Measurements from ENCODE around the gene MAP1A.
"Not testable (repeated sequence)": the region's sequence is repeated elsewhere in the genome, so short reads cannot be mapped to it uniquely, and the experiment has no call there.

The MAP1A gene

DNA sequence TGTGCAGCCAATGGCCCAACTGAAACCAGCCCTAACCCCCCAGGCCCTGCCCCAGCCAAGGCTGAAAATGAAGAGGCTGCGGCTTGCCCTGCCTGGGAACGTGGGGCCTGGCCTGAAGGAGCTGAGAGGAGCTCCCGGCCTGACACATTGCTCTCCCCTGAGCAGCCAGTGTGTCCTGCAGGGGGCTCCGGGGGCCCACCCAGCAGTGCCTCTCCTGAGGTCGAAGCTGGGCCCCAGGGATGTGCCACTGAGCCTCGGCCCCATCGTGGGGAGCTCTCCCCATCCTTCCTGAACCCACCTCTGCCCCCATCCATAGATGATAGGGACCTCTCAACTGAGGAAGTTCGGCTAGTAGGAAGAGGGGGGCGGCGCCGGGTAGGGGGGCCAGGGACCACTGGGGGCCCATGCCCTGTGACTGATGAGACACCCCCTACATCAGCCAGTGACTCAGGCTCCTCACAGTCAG is 11.2 kb downstream of the MAP1A start:
- in situ Hi-C loops (cut with HindIII; ENCODE audit: low sequenced_read_pairs), result no loop called here

DNA sequence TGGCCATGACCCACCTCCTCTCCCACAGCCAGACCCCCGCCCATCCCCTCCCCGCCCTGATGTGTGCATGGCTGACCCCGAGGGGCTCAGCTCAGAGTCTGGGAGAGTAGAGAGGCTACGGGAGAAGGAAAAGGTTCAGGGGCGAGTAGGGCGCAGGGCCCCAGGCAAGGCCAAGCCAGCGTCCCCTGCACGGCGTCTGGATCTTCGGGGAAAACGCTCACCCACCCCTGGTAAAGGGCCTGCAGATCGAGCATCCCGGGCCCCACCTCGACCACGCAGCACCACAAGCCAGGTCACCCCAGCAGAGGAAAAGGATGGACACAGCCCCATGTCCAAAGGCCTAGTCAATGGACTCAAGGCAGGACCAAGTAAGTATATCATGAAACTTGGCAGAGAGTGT is 11.7 kb downstream of the MAP1A start:
- in situ Hi-C loops (cut with HindIII; ENCODE audit: low sequenced_read_pairs), result no loop called here

DNA sequence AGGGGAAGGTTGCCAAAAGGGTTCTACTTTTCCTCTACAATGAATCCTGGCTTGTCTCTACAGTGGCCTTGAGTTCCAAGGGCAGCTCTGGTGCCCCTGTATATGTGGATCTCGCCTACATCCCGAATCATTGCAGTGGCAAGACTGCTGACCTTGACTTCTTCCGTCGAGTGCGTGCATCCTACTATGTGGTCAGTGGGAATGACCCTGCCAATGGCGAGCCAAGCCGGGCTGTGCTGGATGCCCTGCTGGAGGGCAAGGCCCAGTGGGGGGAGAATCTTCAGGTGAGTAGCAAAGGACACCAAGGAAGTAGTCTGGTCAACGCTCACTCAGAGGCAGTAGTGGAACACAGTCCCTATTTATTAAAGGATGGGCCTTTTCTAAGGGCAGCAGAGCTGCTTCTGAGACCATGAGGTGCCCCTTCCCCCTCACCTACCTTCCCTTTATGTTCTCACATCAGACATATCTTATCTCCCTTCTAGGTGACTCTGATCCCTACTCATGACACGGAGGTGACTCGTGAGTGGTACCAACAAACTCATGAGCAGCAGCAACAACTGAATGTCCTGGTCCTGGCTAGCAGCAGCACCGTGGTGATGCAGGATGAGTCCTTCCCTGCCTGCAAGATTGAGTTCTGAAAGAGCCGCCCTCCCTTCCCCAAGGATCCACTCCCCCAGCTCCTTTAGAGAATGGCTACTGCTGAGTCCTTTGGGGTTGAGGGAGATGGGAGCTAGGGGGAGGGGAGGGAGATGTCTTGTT is 12.4 kb downstream of the MAP1A start:
- in situ Hi-C loops (cut with HindIII; ENCODE audit: low sequenced_read_pairs), result no loop called here

DNA sequence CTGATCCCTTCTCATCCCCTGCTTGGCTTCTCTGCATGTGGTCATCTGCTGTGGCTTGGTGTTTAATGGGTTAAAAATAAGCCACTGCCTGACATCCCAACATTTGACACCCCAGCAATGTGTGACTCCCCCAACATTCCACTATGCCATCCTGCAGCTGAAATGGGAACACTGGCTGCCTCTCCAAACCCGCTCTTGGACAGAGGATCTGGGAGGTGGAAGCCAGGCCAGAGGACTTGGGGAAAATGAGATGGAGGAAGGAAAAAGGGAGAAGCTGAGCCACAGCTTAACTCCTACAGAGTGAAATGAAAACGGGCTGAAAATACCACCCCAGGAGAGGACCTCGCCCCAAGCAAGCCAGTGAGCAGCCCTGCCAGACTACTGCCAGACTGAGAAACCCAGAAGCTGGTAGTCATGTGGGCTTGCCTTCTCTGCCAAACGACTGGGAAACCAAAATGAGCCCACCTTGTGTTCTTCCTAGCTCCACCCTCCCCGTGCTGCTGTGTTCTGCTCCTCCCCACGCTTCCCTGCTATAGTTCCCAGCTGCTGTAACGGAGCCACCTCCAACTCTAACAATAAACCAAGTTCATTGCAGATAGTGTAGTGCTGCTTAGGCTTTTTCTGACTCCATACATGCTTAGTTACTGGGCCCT is 13.7 kb downstream of the MAP1A start:
- in situ Hi-C loops (cut with HindIII; ENCODE audit: low sequenced_read_pairs), result no loop called here

DNA sequence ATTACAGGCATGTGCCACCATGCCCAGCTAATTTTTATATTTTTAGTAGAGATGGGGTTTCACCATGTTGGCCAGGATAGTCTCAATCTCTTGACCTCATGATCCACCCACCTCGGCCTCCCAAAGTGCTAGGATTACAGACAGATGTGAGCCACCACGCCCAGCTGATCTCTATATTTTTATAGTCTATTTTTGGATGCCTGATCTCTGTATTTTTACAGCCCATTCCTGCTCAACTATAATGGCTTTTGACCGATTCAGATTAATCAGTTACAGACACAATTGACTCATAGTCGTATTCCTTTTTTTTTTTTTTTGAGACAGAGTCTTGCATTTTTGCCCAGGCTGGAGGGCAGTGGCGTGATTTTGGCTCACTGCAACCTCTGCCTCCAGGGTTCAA is 15.4 kb downstream of the MAP1A start:
- in situ Hi-C loops (cut with HindIII; ENCODE audit: low sequenced_read_pairs), result not testable (repeated sequence)

DNA sequence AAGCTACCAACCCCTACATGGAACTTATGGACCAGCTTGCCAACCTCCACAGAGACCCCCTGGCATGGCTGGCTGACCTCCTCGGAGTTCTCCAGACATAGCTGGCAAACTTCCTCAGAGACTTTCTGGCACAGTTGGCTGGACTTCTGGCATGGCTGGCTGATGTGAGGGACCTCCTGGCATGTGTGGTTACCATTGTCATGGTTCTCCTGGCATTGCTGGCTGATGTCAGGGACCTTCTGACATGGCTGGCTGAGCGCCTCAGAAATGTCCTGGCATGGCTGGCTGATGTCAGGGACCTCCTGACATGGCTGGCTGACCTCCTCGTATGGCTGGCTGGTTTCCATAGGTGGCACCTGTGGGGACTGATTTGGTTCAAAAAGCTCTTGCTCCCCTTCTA is 17.5 kb downstream of the MAP1A start:
- in situ Hi-C loops (cut with HindIII; ENCODE audit: low sequenced_read_pairs), result no loop called here

DNA sequence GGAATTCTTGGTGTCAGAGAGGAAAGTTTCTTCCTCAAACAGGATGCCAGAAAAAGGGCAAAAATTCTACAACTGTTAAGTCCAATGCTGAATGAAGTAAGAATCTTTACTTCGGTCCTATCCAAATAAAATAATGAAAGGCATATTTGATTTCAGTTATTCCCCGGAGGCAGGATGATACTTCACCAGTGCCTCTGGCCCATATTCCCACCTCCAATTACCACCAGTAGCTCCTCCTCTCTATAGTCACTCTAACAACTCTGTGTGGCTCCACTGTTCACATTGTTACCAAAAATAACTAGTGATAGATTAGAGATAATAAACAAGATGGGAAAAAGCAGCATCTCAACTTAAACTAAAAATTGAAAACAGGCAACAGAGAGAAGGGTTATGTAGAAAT is 20.7 kb downstream of the MAP1A start:
- in situ Hi-C loops (cut with HindIII; ENCODE audit: low sequenced_read_pairs), result no loop called here

DNA sequence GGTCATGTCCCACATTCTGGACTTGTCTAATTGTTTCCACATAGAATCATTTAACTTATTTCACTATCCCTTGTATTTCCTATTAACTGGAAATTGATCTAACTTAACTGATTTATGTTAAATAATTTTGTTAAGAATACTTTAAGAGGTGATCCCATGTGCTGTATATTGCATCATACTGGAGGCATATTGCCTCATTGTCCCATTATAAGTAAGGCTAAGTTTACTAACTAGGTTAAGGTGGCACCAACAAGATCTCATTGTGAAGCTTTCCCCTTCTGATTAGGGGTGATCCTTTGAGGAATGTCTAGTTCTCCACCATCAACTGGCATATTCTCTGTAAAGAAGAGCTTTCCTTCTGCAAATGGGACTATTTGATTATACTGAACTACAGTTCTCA is 24.4 kb downstream of the MAP1A start:
- in situ Hi-C loops (cut with HindIII; ENCODE audit: low sequenced_read_pairs), result no loop called here

DNA sequence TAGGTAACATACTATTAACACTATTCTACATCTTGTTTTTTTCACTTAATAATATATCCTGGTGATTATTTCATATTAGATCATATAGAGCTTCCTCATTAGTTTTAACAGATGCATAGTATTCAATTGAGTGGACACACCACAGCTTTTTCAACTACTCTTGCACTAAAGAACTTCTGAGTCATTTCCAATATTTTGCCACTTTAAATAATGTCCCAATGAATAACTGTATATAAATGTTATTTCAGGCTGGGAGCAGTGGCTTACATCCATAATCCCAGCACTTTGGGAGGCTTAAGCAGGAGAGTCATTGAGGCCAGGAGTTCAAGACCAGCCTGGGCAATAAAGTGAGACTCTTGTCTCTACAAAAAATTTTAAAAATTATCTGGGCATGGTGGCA is 26.9 kb downstream of the MAP1A start:
- in situ Hi-C loops (cut with HindIII; ENCODE audit: low sequenced_read_pairs), result no loop called here

DNA sequence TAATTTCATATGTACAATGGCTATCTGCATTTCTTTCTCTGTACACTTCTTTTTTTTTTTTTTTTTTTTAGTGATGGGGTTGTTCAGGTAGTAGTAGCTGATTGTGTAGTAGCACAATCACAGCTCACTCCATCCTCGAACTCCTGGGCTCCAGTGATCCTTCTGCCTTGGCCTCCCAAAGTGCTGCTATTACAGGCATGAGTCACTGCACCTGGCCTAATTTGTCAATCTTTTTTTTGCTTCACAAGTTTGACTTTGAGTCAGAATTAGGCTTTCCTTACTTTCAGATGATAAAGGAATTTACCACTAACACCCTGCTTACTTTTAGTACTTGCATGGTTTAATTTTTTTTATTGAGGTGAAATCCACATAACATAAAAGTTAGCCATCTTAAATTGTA is 28.0 kb downstream of the MAP1A start:
- in situ Hi-C loops (cut with HindIII; ENCODE audit: low sequenced_read_pairs), result no loop called here

DNA sequence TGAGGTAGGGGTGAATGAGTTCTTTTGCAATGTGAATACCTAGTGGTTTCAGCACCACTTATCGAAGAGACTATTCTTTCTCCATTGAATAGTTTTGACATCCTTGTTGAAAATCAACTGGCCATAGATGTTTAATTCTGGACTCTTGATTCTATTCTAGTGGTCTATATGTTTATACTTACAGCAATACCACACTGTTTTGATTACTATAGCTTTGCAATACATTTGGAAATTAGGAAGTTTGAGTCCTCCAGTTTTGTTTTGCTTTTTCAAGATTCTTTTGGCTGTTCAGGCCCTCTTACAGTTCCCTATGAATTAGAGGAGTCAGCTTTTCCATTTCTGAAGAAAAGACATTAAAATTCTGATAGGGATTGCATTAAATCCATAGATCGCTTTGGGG is 30.1 kb downstream of the MAP1A start:
- in situ Hi-C loops (cut with HindIII; ENCODE audit: low sequenced_read_pairs), result no loop called here

DNA sequence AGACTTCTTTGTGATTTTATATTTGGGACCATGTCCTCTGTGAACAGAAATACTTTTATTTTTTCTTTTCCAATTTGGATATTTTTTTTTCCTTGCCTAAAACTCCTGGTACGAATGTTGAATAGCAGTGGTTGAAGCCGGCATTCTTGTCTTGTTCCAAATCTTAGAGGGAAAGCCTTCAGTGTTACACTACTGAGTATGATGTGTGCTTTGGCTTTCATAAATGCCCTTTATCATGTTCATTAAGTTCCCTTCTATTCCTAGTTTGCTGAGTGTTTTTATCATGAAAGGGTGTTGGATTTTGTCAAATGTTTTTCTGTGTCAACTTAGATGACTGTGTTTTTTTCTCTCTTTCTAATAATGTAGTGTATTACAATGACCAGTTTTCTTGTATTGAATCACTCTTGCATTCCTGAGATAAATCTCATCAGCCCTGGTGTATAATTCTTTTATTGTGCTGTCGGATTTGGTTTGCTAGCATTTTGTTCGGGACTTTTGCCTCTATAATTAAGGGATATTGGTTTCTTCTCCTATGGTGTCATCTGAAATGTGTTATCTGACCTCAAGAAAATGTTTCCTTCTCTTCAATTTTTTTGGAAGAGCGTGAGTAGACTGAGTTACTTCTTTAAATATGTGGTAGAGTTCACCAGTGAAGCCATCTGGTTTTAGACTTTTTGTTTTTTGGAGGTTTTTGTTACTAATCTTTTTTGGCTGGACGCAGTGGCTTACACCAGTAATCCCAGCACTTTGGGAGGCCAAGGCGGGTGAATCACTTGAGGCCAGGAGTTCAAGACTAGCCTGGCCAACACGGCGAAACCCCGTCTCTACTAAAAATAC is 33.3 kb downstream of the MAP1A start:
- in situ Hi-C loops (cut with HindIII; ENCODE audit: low sequenced_read_pairs), result no loop called here

DNA sequence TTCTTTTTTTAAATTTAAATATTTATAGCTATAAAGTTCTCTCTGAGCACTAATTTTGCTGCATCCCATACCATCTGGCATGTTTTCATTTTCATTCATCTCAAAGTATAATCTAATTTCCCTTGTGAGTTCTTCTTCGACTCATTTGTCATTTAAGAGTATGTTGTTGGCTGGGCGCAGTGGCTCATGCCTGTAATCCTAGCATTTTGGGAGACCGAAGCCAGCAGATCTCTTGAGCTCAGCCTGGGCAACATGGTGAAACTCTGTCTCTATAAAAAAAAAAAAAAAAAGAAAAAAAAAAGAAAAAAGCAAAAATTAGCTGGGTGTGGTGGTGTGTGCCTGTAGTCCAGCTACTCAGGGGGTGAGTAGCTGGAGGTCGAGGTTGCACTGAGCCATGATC is 34.8 kb downstream of the MAP1A start:
- in situ Hi-C loops (cut with HindIII; ENCODE audit: low sequenced_read_pairs), result no loop called here

DNA sequence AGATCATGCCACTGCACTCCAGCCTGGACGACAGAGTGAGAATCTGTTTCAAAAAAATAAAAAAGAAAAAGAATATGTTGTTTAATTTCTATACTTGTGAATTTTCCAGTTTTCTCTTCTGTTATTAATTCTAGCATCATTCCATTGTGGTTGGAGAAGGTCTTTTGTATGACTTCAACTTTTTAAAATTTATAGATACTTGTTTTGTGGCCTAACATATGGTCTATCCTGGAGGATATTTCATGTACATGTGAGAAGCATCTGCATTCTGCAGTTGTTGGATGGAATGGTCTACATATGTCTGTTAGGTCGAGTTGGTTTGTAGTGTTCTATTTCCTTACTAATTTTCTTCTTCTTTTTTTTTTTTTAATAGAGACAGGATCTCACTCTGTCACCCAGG is 35.6 kb downstream of the MAP1A start:
- in situ Hi-C loops (cut with HindIII; ENCODE audit: low sequenced_read_pairs), result no loop called here

DNA sequence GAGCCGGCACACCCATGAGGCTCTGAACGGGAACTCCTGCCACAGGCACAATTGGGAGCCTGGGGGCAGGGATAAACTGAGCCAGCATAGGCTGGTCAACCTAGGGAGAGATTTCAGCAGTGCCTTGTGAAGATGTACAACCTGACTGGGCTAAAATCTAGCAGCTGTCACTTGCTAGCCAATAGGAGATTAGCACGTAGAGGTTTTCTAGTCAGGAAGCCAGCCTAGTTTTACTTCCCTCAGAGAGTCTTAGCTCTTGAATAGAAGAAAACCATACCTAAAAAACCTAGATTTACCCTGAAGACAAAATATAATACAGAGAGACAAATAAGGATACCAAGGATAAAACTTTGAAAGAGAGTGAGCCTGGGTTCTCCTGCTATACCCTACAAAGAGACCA is 45.3 kb downstream of the MAP1A start:
- in situ Hi-C loops (cut with HindIII; ENCODE audit: low sequenced_read_pairs), result not testable (repeated sequence)

DNA sequence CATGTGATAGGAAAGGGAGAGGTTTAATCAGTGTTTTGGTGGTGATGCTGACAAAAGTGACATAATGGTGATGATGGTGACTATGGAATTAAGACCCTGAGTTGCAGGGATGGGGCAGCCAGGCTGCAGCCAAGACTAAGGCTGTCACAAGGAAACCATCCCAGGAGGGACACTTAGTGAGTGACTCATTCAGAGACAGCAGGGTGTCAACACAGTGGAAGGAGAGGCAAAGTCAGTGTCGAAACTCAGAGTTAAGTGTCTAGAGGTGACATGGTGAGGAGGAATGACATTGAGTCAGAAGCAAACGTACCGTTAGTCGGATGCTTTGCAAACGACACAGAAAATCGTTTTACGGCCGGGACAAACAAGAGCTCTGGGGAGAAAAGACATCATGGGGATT is 46.4 kb downstream of the MAP1A start:
- in situ Hi-C loops (cut with HindIII; ENCODE audit: low sequenced_read_pairs), result not testable (repeated sequence)

DNA sequence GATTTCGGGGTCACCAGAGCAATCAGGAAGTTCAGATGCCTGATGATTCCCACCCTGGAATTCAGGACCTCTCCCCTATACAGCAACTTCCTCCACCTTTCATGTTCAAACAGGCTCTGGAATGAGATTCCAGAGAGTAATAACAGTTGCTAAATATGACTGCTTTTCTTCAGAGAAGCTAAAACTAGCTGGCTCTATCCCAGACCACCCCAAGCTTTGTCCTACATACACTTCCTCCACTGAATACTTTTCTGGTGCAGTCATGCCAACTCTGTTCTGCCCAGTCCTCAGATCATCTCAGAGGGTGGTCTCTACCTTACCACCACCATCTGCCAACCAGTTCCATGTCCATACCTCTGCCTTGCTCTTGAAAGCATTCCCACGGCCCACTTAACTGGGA is 49.2 kb downstream of the MAP1A start:
- in situ Hi-C loops (cut with HindIII; ENCODE audit: low sequenced_read_pairs), result not testable (repeated sequence)

DNA sequence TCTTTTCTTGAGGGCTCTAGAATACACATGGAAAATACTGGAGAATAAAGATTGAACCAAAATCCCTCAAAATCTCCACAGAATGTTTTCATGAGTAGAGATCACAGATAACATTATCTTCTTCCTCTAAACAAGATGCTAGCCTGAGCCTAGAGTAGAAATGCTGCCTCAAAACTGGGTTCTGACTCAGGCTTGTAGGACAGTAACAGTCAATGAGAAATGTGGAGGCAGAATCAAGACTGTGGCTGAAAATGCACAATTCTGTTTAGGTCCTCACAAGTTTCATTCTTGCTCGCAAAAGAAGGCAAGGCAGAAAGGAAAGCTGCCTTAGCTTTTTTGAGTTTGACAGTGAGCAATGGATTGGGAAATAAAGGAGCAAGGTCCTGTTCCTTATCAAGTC is 57.2 kb downstream of the MAP1A start:
- in situ Hi-C loops (cut with HindIII; ENCODE audit: low sequenced_read_pairs), result not testable (repeated sequence)

All from DLD1 (cell line).